Measurements from ENCODE around the gene SIAH3. TPM values are rescaled to one million over a fixed set of nuclear protein-coding genes. Genes with fewer than 3 reads are reported as not detected.

SIAH3 gene
- total and polyA plus RNA-seq, 10 of the 15 experiments (the other 5 are each of a cell fraction or from before 2014, with no cell fraction given), result not detected

GRCh38 chr13:45865414-45865813, 13.9 kb upstream of the SIAH3 start:
- ChIA-PET POLR2A (no interaction called here), RAD21 (ENCODE audit: unreplicated experiment) (no interaction called here), CTCF (no interaction called here), SMC1A (ENCODE audit: uncharacterized antibody, unreplicated experiment) (no interaction called here)
- no peaks in the 10 kb centered on the region for H3K36me3 ChIP-seq (ENCODE audit: control insufficient read depth in 2 of 2, insufficient read depth in 2 of 2, low read length in 1 of 2)
- H3K9me3 ChIP-seq (replicated peaks; ENCODE audit: control insufficient read depth, insufficient read depth, low read length), result no peaks in the 10 kb centered on the region; the same call in 2 of the 3 replicates
- no peak overlapping the region for H2AFZ ChIP-seq (ENCODE audit: control insufficient read depth, low read depth, low read length)
- no TSS peak for BruUV-seq (replicated peaks)
- H3K27me3 ChIP-seq (replicated peaks in 1 of 2; ENCODE audit: control insufficient read depth in 2 of 2, insufficient read depth in 2 of 2, low read length in 1 of 2), result peaks cover 3 to 10% of the 10 kb centered on the region in 2 experiments
- no peak overlapping the region for H3K4me3 ChIP-seq
- TF ChIP-seq NFYB (IDR thresholded peaks at IDR 0.05; ENCODE audit: insufficient read depth, low read depth, low read length), result no peak
- TF ChIP-seq RAD51 (IDR thresholded peaks at IDR 0.05), result no peak
- H3K9ac ChIP-seq (ENCODE audit: control insufficient read depth, insufficient read depth, low read length), result no peak overlapping the region
- H3K27ac ChIP-seq (ENCODE audit: control insufficient read depth, insufficient read depth), result no peak overlapping the region
- no peak for DNase-seq (ENCODE audit: low read depth, low spot score)
- no peaks in the 10 kb centered on the region for H3K4me1 ChIP-seq (ENCODE audit: control insufficient read depth, insufficient read depth, low read length)
- intact Hi-C loops (cut with micrococcal nuclease; ENCODE audit: unreplicated experiment) (loop anchor here (10.0 kb wide), 1 partner anchor 231 kb away; no protein-coding TSS in a partner anchor), in situ Hi-C loops (cut with MboI) (no loop called here)
- no peaks in the 10 kb centered on the region for H4K20me1 ChIP-seq (ENCODE audit: control insufficient read depth, insufficient read depth)
- no peaks in the 10 kb centered on the region for H3K79me2 ChIP-seq (ENCODE audit: control insufficient read depth, insufficient read depth, low read length)
- 16% methylated on average over 2 of the region's 2 CpGs for WGBS (ENCODE audit: insufficient coverage, insufficient replicate concordance, low lambda C conversion rate, missing lambda C conversion rate)
- no peak for ATAC-seq
- H3K4me2 ChIP-seq (ENCODE audit: control insufficient read depth, insufficient read depth), result no peak overlapping the region
- no peak for FAIRE-seq

GRCh38 chr13:45863709-45864590, 12.4 kb upstream of the SIAH3 start:
- RAD21 ChIA-PET (ENCODE audit: unreplicated experiment), result no interaction called here
- Histone ChIP-seq H3K9me3 (replicated peaks; ENCODE audit: control insufficient read depth, insufficient read depth, low read length) (no peaks in the 10 kb centered on the region; the same call in 2 of the 3 replicates), H3K4me1 (ENCODE audit: control insufficient read depth, insufficient read depth, low read length) (no peaks in the 10 kb centered on the region), H3K9ac (ENCODE audit: control insufficient read depth, insufficient read depth, low read length) (no peak overlapping the region), H3K27me3 (replicated peaks in 1 of 2; ENCODE audit: control insufficient read depth in 2 of 2, insufficient read depth in 2 of 2, low read length in 1 of 2) (peaks cover 3 to 10% of the 10 kb centered on the region in 2 experiments), H3K36me3 (ENCODE audit: control insufficient read depth in 2 of 2, insufficient read depth in 2 of 2, low read length in 1 of 2) (no peaks in the 10 kb centered on the region), H3K4me3 (no peak overlapping the region), H3K27ac (ENCODE audit: control insufficient read depth, insufficient read depth) (no peak overlapping the region), H3K79me2 (ENCODE audit: control insufficient read depth, insufficient read depth, low read length) (no peaks in the 10 kb centered on the region), H3K4me2 (ENCODE audit: control insufficient read depth, insufficient read depth) (no peak overlapping the region), H2AFZ (ENCODE audit: control insufficient read depth, low read depth, low read length) (no peak overlapping the region), H4K20me1 (ENCODE audit: control insufficient read depth, insufficient read depth) (no peaks in the 10 kb centered on the region)
- no peak for TF ChIP-seq MXI1 (IDR thresholded peaks at IDR 0.05; ENCODE audit: low read depth, low read length)
- no peak for TF ChIP-seq EED (IDR thresholded peaks at IDR 0.05; ENCODE audit: low read depth)
- no peak for TF ChIP-seq PKNOX1 (IDR thresholded peaks at IDR 0.05)
- no peak for TF ChIP-seq NRF1 (conservative IDR thresholded peaks at IDR 0.05; ENCODE audit: low read depth, low read length)
- no peak for TF ChIP-seq NFYB (IDR thresholded peaks at IDR 0.05; ENCODE audit: insufficient read depth, low read depth, low read length)
- BruUV-seq (replicated peaks), result no TSS peak
- POLR2A ChIA-PET, result no interaction called here
- 22% methylated on average over 10 of the region's 10 CpGs for WGBS (ENCODE audit: insufficient coverage, insufficient replicate concordance, low lambda C conversion rate, missing lambda C conversion rate)
- intact Hi-C loops (cut with micrococcal nuclease; ENCODE audit: unreplicated experiment), result loop anchor here (10.0 kb wide), 1 partner anchor 229 kb away; no protein-coding TSS in a partner anchor
- no peak for DNase-seq (ENCODE audit: low read depth, low spot score)
- ATAC-seq, result no peak
- CTCF ChIA-PET, result no interaction called here
- no peak for FAIRE-seq
- SMC1A ChIA-PET (ENCODE audit: uncharacterized antibody, unreplicated experiment), result no interaction called here
- in situ Hi-C loops (cut with MboI), result no loop called here

Data from GM12878 (cell line).